NCI-H187 treated with DMSO at 0.1 percent for 48 hours (cell line): ENCODE measurements around the gene ANKFY1.
A peak's percentile ranks its signal among the peaks of the same experiment; 100 is the strongest.
"Not testable (repeated sequence)": the region's sequence is repeated elsewhere in the genome, so short reads cannot be mapped to it uniquely, and the experiment has no call there.

ENCODE experiments used
- DNase-seq: peaks from one replicate; lab custom pipeline; 2025; lab: John Stamatoyannopoulos, UW

The ANKFY1 gene

DNA sequence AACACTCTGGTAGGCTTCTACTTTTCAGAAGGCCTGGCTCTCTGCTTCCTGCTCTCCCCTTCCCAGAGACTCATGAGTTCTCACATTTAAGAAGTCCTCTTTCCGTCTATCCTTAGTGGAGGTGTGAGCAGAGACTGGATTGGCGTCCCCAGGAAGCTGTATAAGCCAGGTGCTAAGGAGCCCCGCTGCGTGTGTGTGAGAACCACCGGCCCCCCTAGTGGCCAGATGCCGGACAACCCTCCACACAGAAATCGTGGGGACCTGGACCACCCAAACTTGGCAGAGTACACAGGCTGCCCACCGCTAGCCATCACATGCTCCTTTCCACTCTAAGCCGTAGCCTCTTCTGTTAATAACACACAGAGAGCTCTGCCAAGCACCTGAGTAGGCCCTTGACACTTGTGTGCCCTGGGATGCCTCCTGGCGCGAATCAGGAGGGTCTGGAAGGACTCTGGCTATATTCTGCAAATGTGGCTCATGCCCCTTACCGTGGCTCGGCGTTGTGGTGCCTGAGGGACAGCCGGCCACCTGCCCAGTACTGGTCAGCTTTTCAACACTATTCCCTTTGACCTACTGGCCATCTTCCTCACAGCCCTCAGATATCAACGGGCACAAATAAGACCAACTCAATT, 106.9 kb downstream of the ANKFY1 start:
- DNase-seq, result no peak

DNA sequence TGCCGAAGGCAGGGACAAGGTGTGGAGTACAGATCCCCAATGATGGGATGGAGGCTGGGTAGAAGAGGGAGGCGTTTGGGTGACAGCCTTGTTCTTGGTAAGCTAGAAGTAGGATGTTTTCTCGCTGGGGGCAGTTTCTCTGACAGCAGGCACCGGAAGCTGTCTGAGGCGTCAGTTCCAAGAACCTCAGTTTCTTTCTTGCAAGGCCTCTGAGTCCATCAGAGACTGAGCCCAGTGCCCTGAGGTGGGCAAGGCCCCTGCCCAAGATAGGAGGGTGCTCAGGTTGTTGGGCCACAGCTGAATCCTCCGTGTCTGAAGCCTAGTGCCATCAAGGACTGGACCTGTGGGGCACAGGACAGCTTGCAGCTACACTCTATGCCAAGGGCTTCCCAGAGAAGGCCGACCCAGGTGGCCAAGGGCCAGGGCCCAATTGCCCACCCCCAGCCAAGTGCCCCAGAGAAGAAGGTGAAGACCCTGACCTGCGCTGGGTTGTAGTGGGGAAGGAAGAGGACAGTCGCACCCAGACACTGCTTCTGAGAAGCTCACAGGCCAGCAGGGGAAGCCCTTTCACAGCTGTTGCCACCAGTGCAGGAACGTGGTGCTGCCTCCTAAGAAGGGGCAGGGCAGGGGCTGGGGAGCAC, 107.7 kb downstream of the ANKFY1 start:
- DNase-seq, result no peak

DNA sequence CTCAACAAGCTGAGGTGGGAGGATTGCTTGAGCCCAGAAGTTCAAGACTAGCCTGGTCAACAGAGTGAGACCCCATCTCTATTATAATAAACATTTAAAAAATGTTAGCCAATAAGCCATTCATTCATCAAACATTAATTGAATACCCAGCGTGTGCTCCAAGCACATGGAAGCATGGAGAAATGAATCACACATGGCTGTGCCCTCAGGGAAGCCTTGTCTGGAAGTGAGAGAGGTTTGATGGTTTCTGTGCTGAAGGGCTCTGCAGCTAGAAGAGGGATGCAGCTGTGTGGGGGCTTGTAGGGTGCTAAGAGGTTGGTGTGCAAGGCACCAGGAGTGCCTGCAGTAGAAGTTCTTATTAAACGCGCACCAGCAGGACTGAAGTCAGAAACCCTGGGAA, 109.6 kb downstream of the ANKFY1 start:
- no peak for DNase-seq

- no peak for DNase-seq
These were observed 111.3 kb downstream of the ANKFY1 start for GRCh38 chr17:4152471-4152870.

GRCh38 chr17:4150096-4150495, 113.7 kb downstream of the ANKFY1 start:
- DNase-seq, result no peak

DNA sequence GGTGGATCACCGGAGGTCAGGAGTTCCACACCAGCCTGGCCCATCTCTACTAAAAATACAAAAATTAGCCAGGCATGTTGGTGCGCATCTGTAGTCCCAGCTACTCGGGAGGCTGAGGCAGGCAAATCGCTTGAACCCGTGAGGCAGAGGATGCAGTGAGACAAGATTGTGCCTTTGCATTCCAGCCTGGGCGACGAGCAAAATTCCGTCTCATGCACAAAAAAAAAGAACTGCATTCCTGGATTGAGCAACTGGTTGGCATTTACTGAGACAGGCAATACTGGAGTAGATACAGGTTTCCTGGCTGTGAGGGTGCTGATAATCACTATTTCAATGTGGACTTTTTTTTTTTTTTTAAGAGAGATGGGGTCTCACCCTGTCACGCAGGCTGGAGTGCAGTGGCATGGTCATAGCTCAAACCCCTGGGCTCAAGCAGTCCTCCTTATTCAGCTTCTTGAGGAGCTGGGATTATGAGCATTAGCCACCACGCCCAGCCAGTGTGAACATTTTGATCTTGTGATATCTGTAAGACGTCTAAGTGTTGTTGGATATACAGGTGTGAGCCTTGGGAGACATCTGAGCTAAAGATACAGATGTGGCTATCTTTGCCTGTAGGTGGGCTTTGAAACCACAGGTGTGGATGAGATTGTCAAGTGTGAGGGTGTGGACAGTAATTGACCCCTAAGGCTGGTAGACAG, 115.0 kb downstream of the ANKFY1 start:
- DNase-seq, result no peak

DNA sequence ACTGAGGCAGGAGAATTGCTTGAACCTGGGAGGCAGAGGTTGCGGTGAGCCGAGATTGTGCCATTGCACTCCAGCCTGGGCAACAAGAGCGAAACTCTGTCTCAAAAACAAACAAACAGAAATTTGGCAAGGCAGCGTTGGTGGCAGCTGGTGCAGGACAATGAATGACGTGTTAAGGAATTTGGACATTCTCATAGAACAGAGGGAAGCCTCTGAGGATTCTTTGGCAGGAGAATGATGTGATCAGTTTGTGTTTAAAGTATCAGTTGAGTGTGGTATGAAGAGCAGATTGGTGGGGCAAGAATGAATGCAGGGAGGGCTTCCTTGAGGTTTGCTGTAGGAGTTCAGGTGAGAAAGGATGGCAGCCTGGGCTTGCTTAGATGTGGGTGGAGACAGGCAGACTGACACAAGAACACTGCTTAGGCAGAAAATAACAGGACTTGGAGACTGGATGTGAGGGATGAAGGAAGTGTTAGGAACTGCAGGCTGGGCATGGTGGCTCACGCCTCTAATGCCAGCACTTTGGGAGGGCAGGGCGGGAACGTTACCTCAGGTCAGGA, 115.9 kb downstream of the ANKFY1 start:
- DNase-seq, result no peak

GRCh38 chr17:4146641-4147040, 117.1 kb downstream of the ANKFY1 start:
- no peak for DNase-seq

- DNase-seq, result no peak
These were observed 119.4 kb downstream of the ANKFY1 start for GRCh38 chr17:4144422-4144747.

DNA sequence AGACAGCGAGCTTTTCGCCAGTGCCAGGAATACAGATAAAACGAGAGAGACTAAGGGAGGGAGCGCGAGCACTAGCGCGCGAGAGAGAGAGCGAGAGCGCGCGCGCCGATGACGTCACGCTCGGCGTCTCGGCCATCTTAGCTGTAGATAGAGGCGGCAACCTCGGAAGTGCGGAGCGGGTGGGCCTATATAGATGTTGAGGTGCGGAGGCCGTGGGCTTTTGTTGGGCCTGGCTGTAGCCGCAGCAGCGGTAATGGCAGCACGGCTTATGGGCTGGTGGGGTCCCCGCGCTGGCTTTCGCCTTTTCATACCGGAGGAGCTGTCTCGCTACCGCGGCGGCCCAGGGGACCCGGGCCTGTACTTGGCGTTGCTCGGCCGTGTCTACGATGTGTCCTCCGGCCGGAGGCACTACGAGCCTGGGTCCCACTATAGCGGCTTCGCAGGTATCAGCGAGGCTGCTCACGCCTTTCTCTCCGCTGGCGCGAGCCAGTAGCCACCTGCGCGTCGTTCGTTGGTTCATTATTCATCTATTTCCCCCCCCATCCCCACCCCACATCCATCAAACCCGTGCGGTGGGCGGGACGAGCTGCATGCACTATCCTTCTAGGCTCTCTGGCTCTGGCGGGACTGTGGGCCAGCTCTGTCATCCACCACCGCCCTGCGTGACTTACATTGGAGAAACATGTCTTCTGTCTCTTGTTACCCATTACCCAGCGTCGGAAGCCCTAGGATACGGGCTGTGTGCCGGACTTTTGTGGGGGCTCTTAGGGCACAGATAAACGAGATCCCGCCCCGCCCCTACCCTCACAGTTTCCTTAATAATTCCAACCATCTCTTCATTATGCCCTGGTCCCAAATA, 120.0 kb downstream of the ANKFY1 start:
- DNase-seq, result peak; percentile 47

DNA sequence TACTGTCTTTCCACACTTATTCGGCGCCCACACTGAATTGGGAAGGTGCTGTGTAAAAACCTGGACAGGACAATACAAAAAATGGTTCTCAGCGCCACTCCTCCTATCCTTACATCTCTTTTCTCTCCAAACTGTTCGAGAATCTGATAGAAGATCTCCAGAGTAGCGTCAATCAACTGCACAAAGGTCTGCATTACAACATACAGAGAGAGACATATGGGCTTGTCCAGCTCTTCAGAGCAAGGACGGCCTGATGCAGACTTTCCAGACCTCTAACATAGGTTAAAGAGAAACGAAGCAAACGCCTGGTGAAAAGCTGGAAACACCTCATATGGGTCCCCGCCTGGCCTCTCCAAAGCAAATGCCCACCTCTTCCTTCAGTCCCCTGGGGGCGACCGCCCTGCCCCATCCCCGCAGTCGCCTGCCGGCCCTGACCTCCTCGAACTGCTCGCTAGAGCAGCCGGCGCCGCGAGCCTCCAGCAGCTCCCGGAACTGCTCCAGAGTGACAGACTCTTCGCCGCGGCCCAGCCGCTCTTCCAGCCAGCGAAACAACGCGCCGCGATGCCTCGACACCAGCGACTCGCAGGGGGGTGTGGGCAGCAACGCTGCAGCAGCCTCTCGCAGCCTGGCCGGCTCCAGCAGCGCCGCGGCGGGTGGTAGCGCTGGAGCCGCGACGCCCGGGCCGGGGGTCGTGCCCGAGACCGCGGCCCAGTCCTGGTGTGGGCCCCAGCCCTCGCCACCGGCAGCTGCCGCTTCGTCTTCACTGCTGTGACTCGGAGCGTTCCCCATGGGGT, 121.5 kb downstream of the ANKFY1 start:
- DNase-seq, result no peak

GRCh38 chr17:4140125-4140524, 123.7 kb downstream of the ANKFY1 start:
- DNase-seq, result no peak

DNA sequence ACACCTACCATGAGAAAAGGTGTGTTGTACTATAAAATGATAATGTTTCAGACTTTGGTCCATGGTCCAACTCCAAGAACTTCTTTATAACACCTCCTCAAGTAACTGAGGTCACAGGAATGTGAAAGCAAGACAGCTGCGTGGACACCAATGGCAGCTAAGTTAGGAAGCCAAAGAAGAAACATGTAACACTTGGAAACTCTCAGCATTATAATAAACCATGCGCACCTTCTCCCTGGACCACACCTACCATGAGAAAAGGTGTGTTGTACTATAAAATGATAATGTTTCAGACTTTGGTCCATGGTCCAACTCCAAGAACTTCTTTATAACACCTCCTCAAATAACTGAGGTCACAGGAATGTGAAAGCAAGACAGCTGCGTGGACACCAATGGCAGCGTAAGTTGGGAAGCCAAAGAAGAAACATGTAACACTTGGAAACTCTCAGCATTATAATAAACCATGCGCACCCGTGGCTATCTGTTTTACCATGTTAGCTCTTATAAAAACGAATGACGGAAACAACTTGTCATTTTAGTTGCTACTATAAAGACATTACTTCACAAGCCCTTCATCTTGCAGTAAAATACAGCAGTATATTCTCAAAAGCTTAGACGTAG, 124.8 kb downstream of the ANKFY1 start:
- not testable (repeated sequence) for DNase-seq

GRCh38 chr17:4136373-4136772, 127.4 kb downstream of the ANKFY1 start:
- no peak for DNase-seq

GRCh38 chr17:4135489-4135888, 128.3 kb downstream of the ANKFY1 start:
- no peak for DNase-seq

DNA sequence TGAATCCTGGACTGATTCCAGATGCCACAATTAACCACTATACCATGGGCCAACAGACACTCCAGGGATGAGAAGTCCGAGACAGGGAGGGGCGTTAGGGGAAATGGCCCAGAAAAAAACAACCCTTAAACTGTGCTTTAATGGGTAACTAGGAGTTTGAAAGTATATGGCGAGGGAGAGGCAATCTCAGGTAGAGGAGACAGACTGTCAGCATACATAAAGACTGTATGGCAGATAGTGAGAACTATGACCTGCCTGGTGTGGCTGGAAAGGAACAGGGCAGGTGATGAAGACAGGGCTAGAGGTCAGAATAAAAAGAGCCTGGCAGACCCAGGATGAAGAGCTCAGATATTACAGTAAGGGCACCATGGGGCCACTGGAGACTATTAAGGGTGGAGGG, 129.1 kb downstream of the ANKFY1 start:
- no peak for DNase-seq

- DNase-seq, result no peak
These were observed 133.1 kb downstream of the ANKFY1 start for GRCh38 chr17:4130715-4131114.

DNA sequence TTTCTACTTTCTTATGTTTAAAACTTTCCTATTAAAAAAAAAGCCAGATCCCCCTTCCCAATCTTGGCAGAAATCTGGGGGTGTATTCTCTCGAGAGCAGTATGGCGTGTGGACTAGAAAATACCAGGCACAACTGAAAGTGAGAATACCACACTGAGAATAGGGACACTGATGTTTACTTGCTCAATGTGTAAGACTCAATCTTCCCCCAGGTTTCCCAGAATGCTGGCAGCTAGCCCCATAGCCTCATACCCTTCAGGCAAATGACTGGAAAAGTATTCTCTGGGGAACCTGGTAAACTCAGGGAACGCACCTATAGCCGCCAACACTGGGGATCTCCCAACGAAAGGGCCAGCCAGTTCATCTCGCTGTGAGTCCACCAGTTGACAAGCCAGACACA, 136.2 kb downstream of the ANKFY1 start:
- DNase-seq, result no peak

DNA sequence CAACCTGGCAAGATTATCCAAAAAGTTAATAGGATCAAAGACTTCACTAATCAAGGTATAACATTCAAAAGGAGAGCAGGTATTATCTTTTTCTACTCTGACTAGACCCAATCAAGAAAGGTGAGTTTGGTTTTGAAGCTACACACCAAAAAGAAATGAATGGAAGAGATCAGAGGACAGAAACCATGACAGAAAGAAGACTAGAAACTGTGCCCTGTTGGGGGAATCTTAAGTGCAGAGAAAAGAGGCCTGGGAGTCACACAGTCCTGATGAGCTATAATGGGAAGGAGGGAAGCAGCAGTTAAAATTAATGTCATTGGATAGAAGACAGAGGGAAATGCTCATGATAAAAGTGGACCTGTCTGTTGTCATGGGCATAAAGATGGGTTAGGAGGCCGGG, 138.2 kb downstream of the ANKFY1 start:
- no peak for DNase-seq

DNA sequence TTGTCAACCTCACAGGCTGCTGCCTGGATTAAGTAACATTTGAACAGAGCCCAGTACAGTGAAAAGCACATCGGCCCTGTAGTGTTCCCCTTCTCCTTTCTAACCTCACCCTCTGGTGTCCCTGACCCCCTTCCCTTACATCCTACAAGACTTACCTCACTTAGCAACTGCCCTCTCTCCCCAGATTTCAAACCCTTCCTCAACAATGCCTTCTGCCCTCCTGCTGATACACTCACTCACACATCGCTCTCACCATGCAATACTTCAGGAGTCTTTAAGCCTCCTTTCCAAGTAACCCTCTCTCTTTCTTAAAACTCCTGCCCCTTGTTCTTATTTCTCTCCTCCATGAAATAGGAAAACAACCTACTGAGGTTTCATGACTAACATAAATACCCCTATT, 138.8 kb downstream of the ANKFY1 start:
- DNase-seq, result no peak

DNA sequence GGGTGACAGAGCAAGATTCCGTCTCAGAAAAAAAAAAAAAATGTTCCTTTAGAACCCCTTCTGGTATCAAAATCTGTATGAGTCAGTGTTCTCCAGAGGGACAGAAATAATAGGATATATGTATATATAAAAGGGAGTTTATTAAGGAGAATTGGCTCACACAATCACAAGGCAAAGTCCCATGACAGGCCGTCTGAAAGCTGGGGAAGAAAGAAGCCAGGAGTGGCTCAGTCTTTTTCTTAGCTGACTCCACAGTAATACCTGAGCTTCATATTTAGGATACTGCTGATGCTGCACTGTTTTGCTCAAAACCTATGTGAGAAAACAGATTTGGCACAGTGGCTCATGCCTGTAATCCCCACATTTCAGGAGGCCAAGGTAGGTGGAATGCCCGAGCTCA, 143.4 kb downstream of the ANKFY1 start:
- DNase-seq, result no peak
